Heart right ventricle (tissue), 16 donors: Measurements from ENCODE around the gene DTNB. TPM values are rescaled to one million over a fixed set of nuclear protein-coding genes. Genes with fewer than 3 reads are reported as not detected.

Experiments used
- ATAC-seq, 8 donors: fragments of 200-7000 bp; cut with Tn5 transposase; one replicate each; pipeline ENCODE4 v1.9.1; 2020; ENCODE audit warnings: mild to moderate bottlenecking in 8 of 8, moderate library complexity in 8 of 8, moderate number of reproducible peaks in 1 of 8
- DNase-seq, 2 donors: peaks; one replicate each; pipeline ENCODE4 v3.0.0-alpha.2; 2020
- H3K27ac ChIP-seq, 10 donors: fragments of 200-600 bp; sonication (generic) in 2 of 10; one replicate each; pipeline versions ENCODE4 v1.5.0 to v1.8.0; 2020 to 2022; ENCODE audit warnings: mild to moderate bottlenecking in 3 of 10
- H3K27me3 ChIP-seq, 7 donors: fragments of 200-600 bp; one replicate each; pipeline ENCODE4 v1.8.0; 2021 to 2022; ENCODE audit warnings: mild to moderate bottlenecking in 2 of 7
- H3K36me3 ChIP-seq, 9 donors: fragments of 200-600 bp; sonication (generic) in 1 of 9; one replicate each; pipeline versions ENCODE4 v1.5.0 to v1.8.0; 2020 to 2022; ENCODE audit warnings: mild to moderate bottlenecking in 2 of 9
- H3K4me1 ChIP-seq, 9 donors: fragments of 200-600 bp; sonication (generic) in 1 of 9; one replicate each; pipeline versions ENCODE4 v1.5.0 to v1.8.0; 2020 to 2022; ENCODE audit warnings: mild to moderate bottlenecking in 4 of 9
- H3K4me3 ChIP-seq, 10 donors: fragments of 200-600 bp; sonication (generic) in 2 of 10; one replicate each; pipeline versions ENCODE4 v1.5.0 to v1.8.0; 2020 to 2022; ENCODE audit warnings: mild to moderate bottlenecking in 7 of 10, moderate library complexity in 2 of 10
- H3K9me3 ChIP-seq, 11 donors: fragments of 200-600 bp in 10 of 11; sonication (generic) in 2 of 11; one replicate each; pipeline versions ENCODE4 v1.5.0 to v1.8.0; 2013 to 2022; ENCODE audit warnings: mild to moderate bottlenecking in 2 of 11, control low read depth in 1 of 11, moderate library complexity in 1 of 11
- CTCF ChIP-seq, 9 donors: fragments of 200-600 bp; sonication (generic) in 2 of 9; IDR thresholded peaks; one replicate each; pipeline versions ENCODE4 v1.5.0 to v1.8.0; 2021 to 2022; ENCODE audit warnings: antibody characterized with exemption in 9 of 9, mild to moderate bottlenecking in 5 of 9, moderate library complexity in 1 of 9
- WGBS, 2 donors: extraction: QIAGEN DNeasy Blood & Tissue Kit; methylation state at CpG; one replicate each; pipeline ENCODE4 v1.1.7; 2013; ENCODE audit warnings: inconsistent platforms in 1 of 2; 5-methylcytosine and 5-hydroxymethylcytosine counted together
- intact Hi-C, 10 donors: fragments of 100-400 bp; cut with DNase I; formaldehyde crosslinking; loops; one replicate each; pipeline versions ENCODE4 v1.11.1 to v1.14.2; 2022
- polyA plus RNA-seq, 2 donors: library from polyadenylated mRNA; stranded (reverse); fragments of 200-250 nt; gene quantifications; one replicate each; pipeline ENCODE4 v1.2.3, GENCODE V29; 2013
- total RNA-seq, 10 donors: library from RNA; stranded (reverse); fragmentation: NEBNext Ultra II Directional in 3 of 10; extraction: Animal tissue kit (Norgen Biotek cat#: 25700) in 3 of 10; gene quantifications; one replicate each; pipeline versions ENCODE4 v1.2.1 to v1.2.4, GENCODE V29; 2021 to 2023
- donor health status: Arrhythmogenic right ventricular cardiomyopathy.
- donor health status: ischemic (EF 13 %, LVEDD 7.1; RV severe dilation, severe dysfunction).
- donor health status: healthy with polysubstance abuse.
- donor health status: DM: no; HTN: yes; CAD: no.
- donor health status: DM: no; HTN: no; CAD: no.
- donor health status: ischemic (EF 25% LVEDD 6.9; RV normal size, moderate dysfunction).
- donor health status: ischemic (EF 25% LVEDD 5.7; RV mildly dilated, moderate dysfunction).
- donor health status: healthy.
- donor health status: DM: yes; HTN: yes; CAD: no.
- donor health status: Ischemic cardiomyopathy.
- donor health status: ischemic (EF 35%, LVEDD 5.7; RV mildly dilated, moderate dysfunction).
- donor health status: nonischemic (EF 11% LVEDD 7.7; RV severe dilation, severe dysfunction).
- donor health status: DM: yes; HTN: yes; CAD: no.
- donor health status: PGD.
- donor health status: ischemic (EF 29% LVEDD 5.4; RV normal size, mild dysfunction).
- donor health status: nonischemic (EF 23%, LVEDD 6.1; RV moderate dilation, normal function).

The DTNB gene
- total and polyA plus RNA-seq, 12 donors = 2.8 to 11.3 (median 7.8) TPM

GRCh38 chr2:25447018-25447417 is 226.4 kb downstream of the DTNB start:
- H3K36me3 ChIP-seq = peaks cover 0 to 18% (median 0%) of the 10 kb centered on the region in 9 donors
- no peak overlapping the region for H3K4me3 ChIP-seq
- no peak for TF ChIP-seq CTCF (IDR thresholded peaks at IDR 0.05)
- H3K4me1 ChIP-seq = no peaks in the 10 kb centered on the region
- no peaks in the 10 kb centered on the region for H3K27me3 ChIP-seq
- H3K27ac ChIP-seq = no peak overlapping the region
- intact Hi-C loops = no loop called here
- 92 to 97% methylated on average over 1 of the region's 1 CpG for WGBS, 2 donors
- ATAC-seq (no peak), DNase-seq (no peak)
- no peaks in the 10 kb centered on the region for H3K9me3 ChIP-seq

GRCh38 chr2:25446122-25446521 is 227.3 kb downstream of the DTNB start:
- TF ChIP-seq CTCF (IDR thresholded peaks at IDR 0.05) = no peak
- no peaks in the 10 kb centered on the region for H3K27me3 ChIP-seq
- H3K4me3 ChIP-seq = no peak overlapping the region
- no peaks in the 10 kb centered on the region for H3K4me1 ChIP-seq
- no peak for ATAC-seq
- H3K27ac ChIP-seq = no peak overlapping the region
- H3K9me3 ChIP-seq = no peaks in the 10 kb centered on the region
- 84 to 98% methylated on average over 4 of the region's 4 CpGs for WGBS, 2 donors
- intact Hi-C loops = no loop called here
- no peak for DNase-seq
- H3K36me3 ChIP-seq = peaks cover 0 to 13% (median 0%) of the 10 kb centered on the region in 9 donors

GRCh38 chr2:25445464-25445863 is 227.9 kb downstream of the DTNB start:
- WGBS, 2 donors = 86 to 91% methylated on average over 8 of the region's 8 CpGs
- Histone ChIP-seq H3K36me3 (peaks cover 0 to 7% (median 0%) of the 10 kb centered on the region in 9 donors), H3K27ac (no peak overlapping the region), H3K4me1 (no peaks in the 10 kb centered on the region), H3K27me3 (no peaks in the 10 kb centered on the region), H3K4me3 (no peak overlapping the region), H3K9me3 (no peaks in the 10 kb centered on the region)
- no peak for TF ChIP-seq CTCF (IDR thresholded peaks at IDR 0.05)
- intact Hi-C loops = no loop called here
- ATAC-seq (no peak), DNase-seq (no peak)

GRCh38 chr2:25444608-25445270 is 228.6 kb downstream of the DTNB start:
- 83 to 87% methylated on average over 8 of the region's 8 CpGs for WGBS, 2 donors
- no peak for DNase-seq
- intact Hi-C loops = loop anchor here in 1 of 10 donors (5.0 kb wide), 1 partner anchor 38 kb away; no protein-coding TSS in a partner anchor

More at GRCh38 chr2:25444608-25445270, 228.6 kb downstream of the DTNB start:
- Histone ChIP-seq H3K4me1 (no peaks in the 10 kb centered on the region), H3K4me3 (no peak overlapping the region), H3K27ac (no peak overlapping the region), H3K9me3 (no peaks in the 10 kb centered on the region), H3K27me3 (no peaks in the 10 kb centered on the region), H3K36me3 (peaks cover 0 to under 1% (median 0%) of the 10 kb centered on the region in 9 donors)
- TF ChIP-seq CTCF (IDR thresholded peaks at IDR 0.05) = no peak
- no peak for ATAC-seq
